Prostate gland (tissue), 2 donors: ENCODE measurements around the gene MKRN2OS.

Experiments
- CTCF ChIP-seq, 4 experiments: fragments of 200-600 bp in 2 of 4; fragments of 450-650 bp in 2 of 4; sonication (generic) in 2 of 4; IDR thresholded peaks; 1 replicate in 3 of 4; 2 replicates in 1 of 4; pipeline ENCODE4 v1.5.1; 2016 to 2019; ENCODE audit warnings: antibody characterized with exemption in 4 of 4, mild to moderate bottlenecking in 2 of 4, moderate library complexity in 2 of 4
- POLR2A ChIP-seq: fragments of 450-650 bp; IDR thresholded peaks from one replicate; pipeline ENCODE4 v1.6.1; 2016; ENCODE audit warnings: antibody characterized with exemption, mild to moderate bottlenecking
- POLR2AphosphoS5 ChIP-seq: sonication (generic); formaldehyde crosslinking; IDR thresholded peaks from one replicate; pipeline ENCODE4 v1.6.1; 2017; ENCODE audit warnings: antibody characterized with exemption

- TF ChIP-seq POLR2AphosphoS5, result no peak
- TF ChIP-seq CTCF (IDR thresholded peaks at IDR 0.05), result no peak
- TF ChIP-seq POLR2A, result no peak
Observed at GRCh38 chr3:12562451-12562850, 17.2 kb upstream of the MKRN2OS start.
